Kidney (tissue), 14 donors: ENCODE data around the gene MRPL14. TPM values are rescaled to one million over a fixed set of nuclear protein-coding genes. Genes with fewer than 3 reads are reported as not detected.

ENCODE experiments used
- DNase-seq, 5 donors: peaks; one replicate each; pipeline ENCODE4 v3.0.0-alpha.2; 2013 to 2020
- FAIRE-seq: peaks from 2 replicates; lab custom pipeline; 2012; peaks lifted over from hg19 to GRCh38; lab: Jason Lieb, UNC
- H3K27ac ChIP-seq, 2 donors: one replicate each; pipeline ENCODE4 v1.7.0; 2013; ENCODE audit warnings: low read depth in 2 of 2, low read length in 2 of 2, inconsistent platforms in 1 of 2
- H3K27me3 ChIP-seq: one replicate; pipeline ENCODE4 v1.7.1; 2013; ENCODE audit warnings: low read length, inconsistent platforms; ENCODE audit not compliant: control insufficient read depth, insufficient read depth
- H3K36me3 ChIP-seq, 3 donors: one replicate each; pipeline versions ENCODE4 v1.7.0 to v1.7.1; 2013; ENCODE audit warnings: low read length in 3 of 3, control low read depth in 1 of 3, inconsistent platforms in 1 of 3; ENCODE audit not compliant: insufficient read depth in 3 of 3, control insufficient read depth in 2 of 3
- H3K4me1 ChIP-seq, 3 donors: one replicate each; pipeline versions ENCODE4 v1.7.0 to v1.7.1; 2013; ENCODE audit warnings: low read length in 3 of 3, inconsistent platforms in 1 of 3, low read depth in 1 of 3; ENCODE audit not compliant: control insufficient read depth in 2 of 3, insufficient read depth in 2 of 3
- H3K4me3 ChIP-seq, 3 donors: one replicate each; pipeline versions ENCODE4 v1.7.0 to v1.8.1; 2013; ENCODE audit warnings: low read length in 3 of 3, control low read depth in 1 of 3, inconsistent platforms in 1 of 3
- H3K9ac ChIP-seq, 3 donors: one replicate each; pipeline versions ENCODE4 v1.7.0 to v1.7.1; 2013; ENCODE audit warnings: low read length in 3 of 3, control low read depth in 1 of 3, inconsistent platforms in 1 of 3
- H3K9me3 ChIP-seq, 3 donors: one replicate each; pipeline versions ENCODE4 v1.7.0 to v1.7.1; 2013; ENCODE audit warnings: low read length in 3 of 3, control low read depth in 1 of 3, inconsistent platforms in 1 of 3; ENCODE audit not compliant: control insufficient read depth in 2 of 3, insufficient read depth in 1 of 3
- intact Hi-C: fragments of 100-400 bp; cut with DNase I; formaldehyde crosslinking; loops from one replicate; pipeline ENCODE4 v1.11.1; 2022
- polyA plus RNA-seq: library from polyadenylated mRNA; stranded (reverse); fragments of 350-450 nt; fragmentation: Illumina TruSeq; extraction: RNeasy Lipid Tissue Mini Kit (QIAGEN cat#74804); gene quantifications from one replicate; pipeline ENCODE4 v1.2.3, GENCODE V29; 2014; ENCODE audit warnings: low read depth, low replicate concordance; ENCODE audit not compliant: insufficient read depth
- total RNA-seq: library from RNA; stranded (reverse); fragmentation: NEBNext Ultra II Directional; extraction: Animal tissue kit (Norgen Biotek cat#: 25700); gene quantifications from one replicate; pipeline ENCODE4 v1.2.1, GENCODE V29; 2021
- TF ChIP-seq, protein P1 (sequence below): IDR thresholded peaks from 3 replicates; pipeline ENCODE4 v1.5.1; 2012; ENCODE audit warnings: mild to moderate bottlenecking, moderate library complexity, borderline replicate concordance; ENCODE audit not compliant: insufficient read depth; ENCODE audit errors: extremely low read depth
- donor health status: control.
- donor health status: control.
- donor health status: control.
- donor health status: control.
- donor health status: control.
- donor health status: DM: yes; HTN: yes; CAD: no.
- donor health status: Normal renal cell carcinoma (clear cell type).

MRPL14 gene
- total and polyA plus RNA-seq, 2 donors from 2014 or later = 27.9 to 71.5 TPM

DNA sequence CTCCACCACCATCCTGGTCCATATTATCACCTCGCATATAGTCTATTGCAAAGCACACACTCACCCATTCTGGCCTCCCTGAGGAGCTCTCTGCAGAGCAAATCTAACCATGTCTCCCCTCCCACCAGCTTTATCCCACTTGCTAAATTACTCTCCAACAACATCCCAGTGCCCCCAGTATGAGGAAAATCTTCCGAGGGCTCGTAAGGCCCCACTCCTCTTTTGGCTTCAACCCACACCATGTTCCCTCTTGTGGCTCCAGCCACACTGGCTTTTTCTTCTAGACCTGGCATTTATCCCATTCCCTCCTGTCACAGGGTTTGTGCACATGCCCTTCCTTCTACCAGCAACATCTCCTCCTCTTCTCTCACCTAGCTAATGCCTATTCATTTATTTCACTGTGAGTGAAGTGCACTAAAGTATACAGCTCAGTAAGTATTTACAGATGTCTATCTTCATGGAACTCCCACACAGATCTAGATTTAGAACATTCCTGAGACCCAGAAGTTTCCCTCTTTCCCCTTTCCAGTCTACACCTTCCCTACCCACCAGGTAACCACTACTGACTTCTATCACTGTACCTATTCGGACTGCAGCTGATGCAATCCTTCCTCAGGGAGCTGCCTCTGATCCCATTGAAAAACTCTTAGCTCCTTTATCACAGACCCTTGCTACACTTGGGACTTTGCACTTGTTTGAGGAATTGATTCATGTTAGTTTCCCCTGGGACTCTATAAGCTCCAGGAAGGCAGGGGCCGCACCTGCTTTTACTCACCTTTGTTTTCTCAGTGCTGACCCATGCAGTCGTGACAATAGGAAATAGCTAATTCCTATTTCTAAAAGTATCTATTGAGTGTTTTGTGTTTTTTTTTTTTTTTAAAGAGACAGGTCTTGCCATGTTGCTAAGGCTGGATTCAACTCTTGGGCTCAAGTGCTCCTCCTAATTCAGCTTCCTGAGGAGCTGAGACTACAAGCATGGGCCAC lies 15.5 kb downstream of the MRPL14 start:
- no peaks in the 10 kb centered on the region for H3K9me3 ChIP-seq
- no peak overlapping the region for H3K4me3 ChIP-seq
- no peak overlapping the region for H3K9ac ChIP-seq
- no peak for DNase-seq
- H3K4me1 ChIP-seq = peaks cover 0 to 5% (median 0%) of the 10 kb centered on the region in 3 donors
- no peak overlapping the region for H3K27ac ChIP-seq
- H3K36me3 ChIP-seq = peaks cover 9 to 17% (median 12%) of the 10 kb centered on the region in 3 donors
- FAIRE-seq = no peak
- H3K27me3 ChIP-seq = no peaks in the 10 kb centered on the region
- TF ChIP-seq, protein P1, sequence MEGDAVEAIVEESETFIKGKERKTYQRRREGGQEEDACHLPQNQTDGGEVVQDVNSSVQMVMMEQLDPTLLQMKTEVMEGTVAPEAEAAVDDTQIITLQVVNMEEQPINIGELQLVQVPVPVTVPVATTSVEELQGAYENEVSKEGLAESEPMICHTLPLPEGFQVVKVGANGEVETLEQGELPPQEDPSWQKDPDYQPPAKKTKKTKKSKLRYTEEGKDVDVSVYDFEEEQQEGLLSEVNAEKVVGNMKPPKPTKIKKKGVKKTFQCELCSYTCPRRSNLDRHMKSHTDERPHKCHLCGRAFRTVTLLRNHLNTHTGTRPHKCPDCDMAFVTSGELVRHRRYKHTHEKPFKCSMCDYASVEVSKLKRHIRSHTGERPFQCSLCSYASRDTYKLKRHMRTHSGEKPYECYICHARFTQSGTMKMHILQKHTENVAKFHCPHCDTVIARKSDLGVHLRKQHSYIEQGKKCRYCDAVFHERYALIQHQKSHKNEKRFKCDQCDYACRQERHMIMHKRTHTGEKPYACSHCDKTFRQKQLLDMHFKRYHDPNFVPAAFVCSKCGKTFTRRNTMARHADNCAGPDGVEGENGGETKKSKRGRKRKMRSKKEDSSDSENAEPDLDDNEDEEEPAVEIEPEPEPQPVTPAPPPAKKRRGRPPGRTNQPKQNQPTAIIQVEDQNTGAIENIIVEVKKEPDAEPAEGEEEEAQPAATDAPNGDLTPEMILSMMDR = no peak
- intact Hi-C loops = no loop called here

DNA sequence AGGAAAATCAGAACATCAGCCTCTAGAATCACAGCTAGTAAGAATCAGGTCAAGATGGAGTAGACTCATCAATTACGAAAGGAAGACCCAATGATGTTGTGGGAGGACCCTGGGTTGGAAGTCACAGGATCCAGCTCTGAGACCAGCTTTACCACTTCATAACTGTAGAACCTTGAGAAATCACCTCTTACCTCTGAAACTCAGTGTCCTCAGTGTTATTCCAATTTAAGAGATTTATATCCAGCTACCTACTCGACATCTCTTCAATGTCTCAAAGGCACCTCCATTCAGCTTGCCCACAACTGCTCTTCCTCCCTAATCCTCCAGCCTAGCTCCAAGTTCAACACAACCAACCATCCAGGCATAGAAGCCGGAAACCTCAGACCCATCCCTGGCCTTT lies 16.3 kb downstream of the MRPL14 start:
- no peak overlapping the region for H3K9ac ChIP-seq
- peaks cover 10 to 17% (median 12%) of the 10 kb centered on the region in 3 donors for H3K36me3 ChIP-seq
- intact Hi-C loops = no loop called here

DNA sequence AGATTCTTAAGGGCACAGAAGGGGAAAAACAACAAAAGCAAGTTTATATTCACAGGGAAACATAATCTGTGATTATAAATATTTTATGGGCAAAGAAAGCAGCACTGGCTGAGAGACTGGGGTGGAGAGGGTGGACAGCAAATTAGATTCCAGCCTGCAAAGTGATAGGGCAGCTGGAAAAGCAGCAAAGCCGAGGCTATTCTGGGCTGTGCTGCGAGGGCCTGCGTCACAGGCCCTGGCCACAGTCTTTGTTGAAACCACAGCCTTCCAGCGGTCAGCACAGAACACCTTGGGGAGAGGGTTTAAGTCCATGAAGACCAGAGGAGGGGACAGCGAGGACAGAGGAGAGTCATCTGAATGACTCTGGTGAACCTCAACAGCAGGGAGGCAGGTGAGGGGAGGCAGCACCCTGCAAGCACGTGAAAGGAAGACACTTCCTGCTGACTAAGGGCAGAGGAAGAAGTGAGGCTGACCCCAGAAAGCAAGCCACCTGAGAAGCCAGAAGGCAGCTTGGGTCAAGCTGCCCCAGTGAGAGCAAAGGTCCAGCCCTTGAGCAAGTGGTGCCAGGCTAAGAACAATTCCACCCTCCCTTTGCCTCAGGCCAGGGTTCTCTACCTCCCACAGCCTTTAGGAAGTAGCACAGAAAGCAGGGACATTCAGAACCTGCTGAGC lies 17.1 kb downstream of the MRPL14 start:
- DNase-seq = no peak
- TF ChIP-seq, protein P1 = no peak
- Histone ChIP-seq H3K36me3 (peaks cover 11 to 17% (median 12%) of the 10 kb centered on the region in 3 donors), H3K27ac (no peak overlapping the region), H3K4me1 (peaks cover 0 to 5% (median 3%) of the 10 kb centered on the region in 3 donors), H3K27me3 (no peaks in the 10 kb centered on the region), H3K9me3 (no peaks in the 10 kb centered on the region), H3K9ac (no peak overlapping the region), H3K4me3 (no peak overlapping the region)
- intact Hi-C loops = no loop called here
- FAIRE-seq = no peak

More for the DNA sequence above, 16.3 kb downstream of the MRPL14 start:
- TF ChIP-seq, protein P1 = no peak
- no peaks in the 10 kb centered on the region for H3K27me3 ChIP-seq
- FAIRE-seq = no peak
- H3K27ac ChIP-seq = no peak overlapping the region
- DNase-seq = no peak
- no peaks in the 10 kb centered on the region for H3K9me3 ChIP-seq
- peaks cover 0 to 5% (median under 1%) of the 10 kb centered on the region in 3 donors for H3K4me1 ChIP-seq
- no peak overlapping the region for H3K4me3 ChIP-seq
